DMS53 (cell line): ENCODE results near the gene SIK1.
"Not testable (repeated sequence)": the region's sequence is repeated elsewhere in the genome, so short reads cannot be mapped to it uniquely, and the experiment has no call there.

Experiments
- DNase-seq: peaks from one replicate; lab custom pipeline; 2025; lab: John Stamatoyannopoulos, UW

Gene SIK1

DNA sequence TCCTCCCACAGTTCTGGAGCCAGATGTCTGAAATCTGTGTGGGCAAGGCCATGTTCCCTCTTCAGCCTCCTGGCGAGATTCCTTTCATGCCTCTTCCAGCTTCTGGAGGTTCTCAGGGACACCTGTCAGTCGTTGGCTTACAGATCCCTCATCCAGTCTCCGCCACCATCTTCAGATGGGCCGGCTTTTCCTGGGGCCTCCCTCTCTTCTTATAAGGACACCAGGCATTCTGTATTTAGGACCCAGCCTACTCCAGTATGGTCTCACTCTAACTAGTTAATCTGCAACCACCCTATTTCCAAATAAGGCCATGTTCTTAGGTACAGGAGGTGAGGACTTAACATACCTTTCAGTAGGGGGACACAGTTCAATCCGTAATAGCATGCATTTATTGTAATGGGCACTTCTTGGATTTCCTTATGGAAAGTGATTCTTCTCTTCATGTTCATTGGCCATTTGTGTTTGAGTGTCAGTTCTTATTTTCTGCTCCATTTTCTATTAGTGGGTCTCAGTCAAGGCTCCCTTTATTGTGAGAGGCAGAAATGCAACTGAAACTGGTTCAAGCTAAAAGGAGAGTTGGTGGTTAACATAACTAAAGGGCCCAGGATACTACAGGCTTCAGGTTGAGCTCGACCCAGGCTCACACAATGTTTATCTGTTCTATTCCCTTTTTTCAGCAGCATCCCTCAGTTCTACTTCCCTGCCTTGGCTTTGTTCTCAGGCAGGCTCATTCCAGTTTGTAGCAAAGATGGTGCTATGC is 12.6 kb upstream of the SIK1 start:
- DNase-seq = not testable (repeated sequence)

DNA sequence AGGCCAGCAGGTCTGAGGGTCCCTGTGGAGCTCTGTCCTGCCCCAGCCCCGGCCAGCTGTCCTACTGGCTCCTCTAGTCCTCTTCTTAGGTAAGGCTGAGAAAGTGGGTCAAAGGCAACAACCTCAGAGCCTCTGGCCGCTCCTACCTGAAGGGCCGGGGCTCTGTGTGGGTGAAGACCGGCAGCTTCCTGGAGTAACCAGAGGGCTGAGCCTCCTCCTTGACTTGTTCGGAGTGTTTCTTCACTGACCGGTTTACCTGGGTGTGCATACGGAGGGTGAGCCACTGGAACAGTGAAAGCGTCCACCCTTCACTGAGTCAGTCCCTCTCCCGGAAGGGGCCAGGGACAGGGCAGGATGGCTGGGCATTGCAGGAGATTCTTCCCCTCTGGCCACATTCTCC is 9.3 kb upstream of the SIK1 start:
- DNase-seq = not testable (repeated sequence)

DNA sequence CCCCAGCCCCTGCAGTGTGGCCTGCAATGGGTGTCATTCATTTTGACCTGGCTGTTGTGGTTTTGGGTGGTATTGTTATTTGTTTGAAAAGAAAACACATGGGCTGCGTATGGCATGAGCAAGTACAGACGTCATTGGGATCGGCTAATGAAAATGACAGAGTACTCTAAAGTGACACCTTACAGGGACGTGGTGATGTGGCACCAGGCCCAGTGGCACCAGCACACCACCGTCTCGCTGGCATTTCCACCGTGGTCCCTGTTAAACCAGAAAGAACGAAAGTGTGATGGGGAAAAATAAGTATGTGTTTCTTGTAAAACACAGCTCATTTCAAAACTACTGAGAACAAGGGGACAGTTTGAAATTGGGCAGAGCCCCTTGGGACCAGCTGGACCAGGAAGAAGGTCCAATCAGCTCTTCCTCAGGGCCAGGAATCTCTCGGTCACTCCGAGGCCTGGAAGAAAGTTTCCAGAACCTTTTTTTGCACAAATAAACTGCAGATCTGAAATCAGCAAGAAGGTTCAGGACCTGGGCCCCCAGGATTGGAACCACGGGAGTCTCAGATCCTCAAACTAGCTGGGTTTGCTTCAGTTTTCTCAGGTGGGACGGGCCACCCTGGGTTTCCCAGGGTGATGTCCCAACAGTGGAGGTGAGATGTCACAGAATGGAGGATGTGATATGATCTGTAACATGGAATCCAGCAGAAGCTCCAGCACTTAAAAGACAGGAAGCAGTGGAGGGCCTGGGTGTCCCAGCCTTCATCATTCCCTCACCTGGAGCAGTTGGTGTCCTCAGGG is 6.6 kb upstream of the SIK1 start:
- not testable (repeated sequence) for DNase-seq

DNA sequence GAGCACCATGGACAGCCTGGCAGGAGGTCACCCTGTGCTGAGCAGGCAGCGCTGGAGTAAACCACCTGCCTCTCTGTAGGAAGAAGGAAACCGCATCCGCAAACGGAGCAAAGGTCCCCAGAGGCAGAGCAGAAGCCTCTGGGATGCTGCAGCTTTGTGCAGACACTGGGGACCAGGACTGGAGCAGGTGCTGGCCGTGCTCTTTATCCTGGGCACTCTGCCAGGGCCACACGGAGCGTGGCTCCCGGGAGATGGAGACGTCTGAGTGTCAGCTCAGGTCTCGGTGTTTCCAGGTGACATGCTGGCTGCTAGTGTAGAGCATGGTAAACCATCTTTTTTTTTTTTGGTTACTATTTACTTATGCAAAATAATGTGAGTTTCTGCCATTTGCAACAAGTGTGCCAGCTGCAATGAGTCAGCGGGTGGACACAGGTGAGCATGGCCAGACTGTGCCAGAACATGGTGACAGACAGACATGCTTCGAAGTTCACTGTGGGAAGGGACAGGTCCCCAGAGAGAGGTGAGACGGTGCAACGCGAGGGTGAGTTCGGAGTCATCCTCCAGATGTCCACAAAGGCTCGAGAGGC is 4.0 kb upstream of the SIK1 start:
- not testable (repeated sequence) for DNase-seq

GRCh38 chr21:43428964-43429363 is 2.0 kb upstream of the SIK1 start:
- DNase-seq = not testable (repeated sequence)

DNA sequence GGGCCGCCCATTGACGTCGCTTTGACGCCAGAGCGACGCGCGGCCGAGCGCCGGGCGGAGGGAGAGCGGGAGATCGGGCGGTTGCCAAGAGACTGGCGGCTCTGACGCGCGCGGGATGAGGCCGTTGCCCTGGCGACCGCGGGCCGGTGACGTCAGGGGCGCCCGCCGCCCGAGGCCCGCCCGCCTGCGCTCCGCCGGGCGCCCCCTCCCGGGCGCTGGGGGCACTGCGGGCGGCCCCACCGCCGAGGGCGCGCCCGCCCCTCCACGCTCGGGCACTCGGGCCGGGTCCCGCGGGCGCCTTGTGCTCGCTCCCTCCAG is 270 bp upstream of the SIK1 start:
- not testable (repeated sequence) for DNase-seq

GRCh38 chr21:43426004-43426403 is 927 bp downstream of the SIK1 start:
- DNase-seq = not testable (repeated sequence)

DNA sequence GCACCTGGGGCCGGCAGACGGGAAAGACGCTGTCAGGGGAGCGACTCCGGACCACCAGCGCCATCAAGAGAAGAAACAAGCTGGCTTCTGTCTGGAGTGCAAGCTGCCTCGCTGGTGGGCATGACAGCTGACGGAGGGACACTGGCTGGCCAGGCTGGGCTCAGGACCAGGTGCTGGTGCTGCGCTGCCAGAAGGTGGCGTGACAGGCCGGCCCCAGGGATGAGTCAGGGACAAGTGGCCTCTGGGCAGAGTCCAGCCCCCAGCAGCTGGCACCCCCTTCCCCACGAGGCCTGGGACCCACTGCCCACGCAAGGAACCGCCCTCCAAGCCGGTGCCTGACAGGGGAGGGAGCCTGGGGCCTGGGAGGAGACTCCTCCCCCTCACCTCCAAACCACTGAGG is 7.5 kb downstream of the SIK1 start:
- not testable (repeated sequence) for DNase-seq

DNA sequence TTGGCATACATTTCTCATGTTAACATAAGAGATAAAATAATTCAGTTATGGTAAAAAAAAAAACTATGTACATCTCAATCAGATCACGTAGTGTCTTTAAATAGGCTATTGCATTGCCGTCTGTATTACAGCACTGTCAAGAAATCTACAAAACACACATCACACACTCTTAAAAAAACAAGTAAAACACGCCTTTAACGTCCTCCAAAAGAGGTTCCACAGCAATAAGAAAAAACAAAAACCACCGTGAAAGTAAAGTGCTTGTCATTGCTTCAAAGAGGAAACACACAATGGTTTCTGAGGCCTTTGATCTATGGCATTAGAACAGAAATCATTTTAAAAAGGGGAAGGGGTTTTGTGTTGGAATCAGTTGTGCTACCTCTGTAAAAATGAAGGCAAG is 12.4 kb downstream of the SIK1 start:
- DNase-seq = not testable (repeated sequence)

GRCh38 chr21:43412020-43412788 is 14.7 kb downstream of the SIK1 start:
- DNase-seq = not testable (repeated sequence)

GRCh38 chr21:43410456-43411068 is 16.4 kb downstream of the SIK1 start:
- DNase-seq = not testable (repeated sequence)

DNA sequence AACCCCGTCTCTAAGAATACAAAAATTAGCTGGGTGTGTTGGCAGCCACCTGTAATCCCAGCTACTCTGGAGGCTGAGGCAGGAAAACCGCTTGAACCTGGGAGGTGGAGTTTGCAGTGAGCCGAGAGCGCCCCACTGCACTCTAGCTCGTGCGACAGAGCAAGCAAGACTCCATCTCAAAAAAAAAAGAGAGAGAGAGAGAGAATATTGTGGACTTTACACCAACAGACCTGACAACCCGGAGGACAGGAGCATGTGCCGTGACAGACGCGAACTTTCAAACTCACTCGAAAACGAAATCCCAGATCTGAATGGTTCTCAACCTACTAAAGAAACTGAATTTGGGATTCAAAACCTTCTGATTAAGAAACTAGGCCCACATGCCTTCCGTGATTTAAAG is 19.8 kb downstream of the SIK1 start:
- DNase-seq = not testable (repeated sequence)

GRCh38 chr21:43404450-43404849 is 22.5 kb downstream of the SIK1 start:
- not testable (repeated sequence) for DNase-seq

DNA sequence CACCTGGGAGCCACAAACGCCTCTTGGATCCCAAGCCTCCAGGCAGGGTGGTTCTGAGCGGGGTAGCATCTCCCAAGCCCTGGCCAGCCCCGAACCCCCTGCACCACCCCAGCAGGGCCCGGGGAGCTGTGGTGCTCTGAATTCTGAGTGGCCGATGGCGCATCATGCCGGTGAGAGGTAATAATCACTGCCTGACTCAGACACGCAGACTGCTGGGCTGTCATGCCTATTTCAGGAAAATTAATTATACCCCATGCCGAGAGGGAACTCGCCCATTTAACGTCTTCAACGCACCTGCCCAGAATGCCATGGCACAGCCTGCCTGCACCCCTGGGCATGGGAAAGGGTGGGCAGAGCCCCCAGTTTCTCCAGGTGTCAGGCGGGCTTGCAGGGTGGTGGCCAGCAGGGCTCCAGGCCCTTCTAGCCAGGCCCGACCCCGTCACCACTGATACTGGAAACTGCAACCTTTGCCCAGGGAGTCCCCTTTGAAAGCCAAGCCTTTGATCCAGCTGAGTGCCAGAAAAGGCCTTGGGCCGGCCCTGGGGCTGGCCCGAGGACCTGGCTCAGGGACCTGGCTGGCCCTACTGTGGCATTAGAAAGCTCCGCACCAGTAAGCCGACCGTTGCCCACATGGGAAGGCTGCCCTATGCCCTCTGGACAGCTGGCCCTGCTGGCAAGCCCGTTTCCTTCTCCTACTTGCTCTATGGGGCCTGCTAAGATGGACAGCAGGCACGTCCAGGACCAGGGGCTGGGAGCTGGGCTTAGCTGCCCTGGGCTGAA is 23.1 kb downstream of the SIK1 start:
- not testable (repeated sequence) for DNase-seq

GRCh38 chr21:43401125-43401524 is 25.8 kb downstream of the SIK1 start:
- DNase-seq = not testable (repeated sequence)

DNA sequence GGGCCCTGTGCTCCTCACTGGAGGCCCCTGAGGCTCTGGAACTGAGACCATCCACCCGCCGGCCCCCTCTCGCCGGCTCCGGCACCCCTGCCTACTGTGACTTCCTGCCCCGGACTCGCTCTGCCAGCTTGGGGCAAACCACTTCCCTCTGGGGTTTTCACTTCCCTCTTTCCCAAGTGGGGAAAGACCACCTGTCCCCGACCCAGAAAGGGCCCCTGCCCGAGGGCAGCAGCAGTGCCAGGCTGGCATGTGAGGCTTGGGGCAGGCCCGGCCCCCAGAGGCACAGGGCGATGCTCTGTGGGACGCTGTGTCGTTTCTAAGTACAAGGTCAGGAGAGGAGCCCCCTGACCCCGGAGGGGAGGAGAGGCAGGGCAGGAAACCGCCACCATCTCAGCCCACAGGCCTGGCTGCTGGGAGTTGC is 27.3 kb downstream of the SIK1 start:
- DNase-seq = not testable (repeated sequence)

- DNase-seq = not testable (repeated sequence)
Observed at GRCh38 chr21:43399136-43399535, 27.8 kb downstream of the SIK1 start.

- not testable (repeated sequence) for DNase-seq
Observed at GRCh38 chr21:43398533-43398932, 28.4 kb downstream of the SIK1 start.

DNA sequence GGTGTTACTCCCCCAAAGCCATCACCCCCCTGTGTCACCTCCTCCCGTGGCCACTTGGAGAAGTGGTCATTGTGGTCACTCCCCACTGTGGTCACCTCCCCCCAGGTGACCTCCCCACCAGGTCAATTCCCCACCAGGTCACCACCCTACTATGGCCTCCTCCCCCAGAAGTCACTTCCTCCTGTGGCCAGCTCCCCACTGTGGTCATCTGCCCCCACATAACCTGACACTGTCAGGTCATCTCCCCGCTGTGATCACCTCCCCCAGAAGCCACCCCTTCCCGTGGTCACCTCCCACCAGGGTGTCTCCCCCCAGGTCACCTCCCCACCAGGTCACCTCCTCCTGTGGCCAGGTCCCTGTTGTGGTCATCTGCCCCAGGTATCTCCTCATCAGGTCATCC is 28.9 kb downstream of the SIK1 start:
- not testable (repeated sequence) for DNase-seq

GRCh38 chr21:43397439-43397808 is 29.5 kb downstream of the SIK1 start:
- DNase-seq = not testable (repeated sequence)
